NCI-H2171 treated with DMSO at 0.1 percent for 48 hours (cell line): Measurements from ENCODE around the gene MAP3K12.
"Not testable (repeated sequence)": the region's sequence is repeated elsewhere in the genome, so short reads cannot be mapped to it uniquely, and the experiment has no call there.

Experiments
- DNase-seq: peaks from one replicate; lab custom pipeline; 2025; lab: John Stamatoyannopoulos, UW

Gene MAP3K12, protein sequence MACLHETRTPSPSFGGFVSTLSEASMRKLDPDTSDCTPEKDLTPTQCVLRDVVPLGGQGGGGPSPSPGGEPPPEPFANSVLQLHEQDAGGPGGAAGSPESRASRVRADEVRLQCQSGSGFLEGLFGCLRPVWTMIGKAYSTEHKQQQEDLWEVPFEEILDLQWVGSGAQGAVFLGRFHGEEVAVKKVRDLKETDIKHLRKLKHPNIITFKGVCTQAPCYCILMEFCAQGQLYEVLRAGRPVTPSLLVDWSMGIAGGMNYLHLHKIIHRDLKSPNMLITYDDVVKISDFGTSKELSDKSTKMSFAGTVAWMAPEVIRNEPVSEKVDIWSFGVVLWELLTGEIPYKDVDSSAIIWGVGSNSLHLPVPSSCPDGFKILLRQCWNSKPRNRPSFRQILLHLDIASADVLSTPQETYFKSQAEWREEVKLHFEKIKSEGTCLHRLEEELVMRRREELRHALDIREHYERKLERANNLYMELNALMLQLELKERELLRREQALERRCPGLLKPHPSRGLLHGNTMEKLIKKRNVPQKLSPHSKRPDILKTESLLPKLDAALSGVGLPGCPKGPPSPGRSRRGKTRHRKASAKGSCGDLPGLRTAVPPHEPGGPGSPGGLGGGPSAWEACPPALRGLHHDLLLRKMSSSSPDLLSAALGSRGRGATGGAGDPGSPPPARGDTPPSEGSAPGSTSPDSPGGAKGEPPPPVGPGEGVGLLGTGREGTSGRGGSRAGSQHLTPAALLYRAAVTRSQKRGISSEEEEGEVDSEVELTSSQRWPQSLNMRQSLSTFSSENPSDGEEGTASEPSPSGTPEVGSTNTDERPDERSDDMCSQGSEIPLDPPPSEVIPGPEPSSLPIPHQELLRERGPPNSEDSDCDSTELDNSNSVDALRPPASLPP

GRCh38 chr12:53499266-53500141, at the start of gene MAP3K12:
Gene MAP3K12 (minus strand): TSS chr12:53499458. CDS start chr12:53487391, 12,067 bp downstream.
- peak; percentile 72 for DNase-seq

DNA sequence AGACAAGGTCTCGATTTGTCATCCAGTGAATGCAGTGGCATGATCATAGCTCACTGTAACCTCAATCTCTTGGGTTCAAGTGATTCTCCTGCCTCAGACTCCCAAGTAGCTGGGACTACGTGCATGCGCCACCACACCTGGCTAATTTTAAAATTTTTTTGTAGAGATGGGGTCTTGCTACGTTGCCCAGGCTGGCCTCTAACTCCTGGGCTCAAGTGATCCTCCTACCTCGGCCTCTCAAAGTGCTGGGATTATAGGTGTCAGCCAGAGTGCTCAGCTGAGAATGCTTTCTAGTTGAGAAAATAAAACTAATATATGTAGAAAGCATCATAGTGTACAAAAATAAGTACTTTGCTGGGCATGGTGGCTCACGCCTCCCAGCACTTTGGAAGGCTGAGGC, 49.1 kb upstream of the MAP3K12 start:
- DNase-seq: not testable (repeated sequence)

DNA sequence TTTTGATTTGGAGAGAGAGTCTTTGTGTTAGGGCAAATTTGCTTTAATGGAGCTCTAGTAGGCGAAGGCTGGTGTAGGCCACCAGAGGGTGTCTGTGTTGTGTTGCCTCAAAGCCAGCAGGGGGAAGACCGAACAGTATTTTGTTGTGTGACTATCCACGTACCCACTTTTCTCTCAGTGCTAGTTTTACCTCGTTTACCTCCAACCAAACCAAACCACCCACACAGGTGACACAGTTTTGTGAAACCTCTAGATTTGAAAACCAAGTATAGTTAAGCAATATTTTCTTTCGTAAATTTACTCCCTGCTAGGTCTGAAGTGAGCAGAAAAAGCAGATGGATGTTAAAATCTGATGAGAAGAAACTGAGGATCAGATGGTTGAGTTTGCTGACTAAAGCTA, 44.3 kb upstream of the MAP3K12 start:
- DNase-seq: peak; percentile 42

DNA sequence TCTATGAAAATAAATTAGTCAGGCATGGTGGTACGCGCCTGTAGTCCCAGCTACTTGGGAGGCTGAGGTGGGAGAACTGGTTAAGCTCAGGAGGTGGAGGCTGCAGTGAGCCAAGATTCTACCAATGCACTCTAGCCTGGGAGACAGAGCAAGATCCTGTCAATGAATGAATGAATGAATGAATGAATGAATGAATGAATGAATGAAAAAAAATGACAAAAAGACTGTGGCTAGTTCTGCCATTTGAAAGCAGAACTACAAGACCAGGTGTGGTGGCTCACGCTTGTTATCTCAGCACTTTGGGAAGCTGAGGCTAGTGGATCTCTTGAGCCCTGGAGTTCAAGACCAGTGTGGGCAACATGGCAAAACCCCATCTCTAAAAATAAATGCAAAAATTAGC, 40.3 kb upstream of the MAP3K12 start:
- no peak for DNase-seq

DNA sequence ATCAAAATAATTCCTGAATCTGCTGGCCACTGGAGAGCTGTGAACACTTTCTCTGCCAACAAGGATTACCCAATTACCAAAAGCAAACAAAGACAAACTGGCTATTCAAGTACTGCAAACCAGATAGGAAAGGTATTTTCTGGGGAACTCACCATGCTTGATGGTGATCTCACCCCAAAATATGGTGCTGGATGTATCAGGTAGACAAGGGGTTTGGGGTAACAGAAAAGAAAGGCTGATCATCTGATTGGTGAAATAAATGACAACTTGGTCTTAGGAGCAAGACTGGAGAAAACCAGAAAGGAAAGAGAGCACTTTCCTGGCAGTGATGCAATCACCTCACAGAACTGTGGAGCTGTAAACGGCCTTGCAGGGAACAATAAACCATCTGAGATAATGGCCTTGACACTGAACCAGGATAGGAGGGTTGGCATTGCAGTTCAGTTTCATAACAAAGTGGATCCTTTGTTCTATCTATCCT, 39.0 kb upstream of the MAP3K12 start:
- no peak for DNase-seq

DNA sequence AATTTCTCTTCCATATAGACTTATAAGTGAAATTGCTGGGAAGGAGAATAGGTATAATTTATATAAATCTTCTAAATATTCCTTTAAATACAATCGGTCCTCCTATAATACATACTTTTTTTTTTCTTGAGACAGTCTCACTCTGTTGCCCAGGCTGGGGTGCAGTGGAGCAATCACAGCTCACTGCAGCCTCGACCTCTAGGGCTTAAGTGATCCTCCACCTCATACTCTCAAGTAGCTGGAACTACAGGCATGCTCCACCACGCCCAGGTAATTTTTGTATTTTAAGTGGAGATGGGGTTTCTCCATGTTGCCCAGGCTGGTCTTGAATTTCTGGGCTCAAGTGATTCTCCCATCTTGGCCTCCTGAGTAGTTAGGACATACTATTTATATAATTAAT, 37.7 kb upstream of the MAP3K12 start:
- no peak for DNase-seq

DNA sequence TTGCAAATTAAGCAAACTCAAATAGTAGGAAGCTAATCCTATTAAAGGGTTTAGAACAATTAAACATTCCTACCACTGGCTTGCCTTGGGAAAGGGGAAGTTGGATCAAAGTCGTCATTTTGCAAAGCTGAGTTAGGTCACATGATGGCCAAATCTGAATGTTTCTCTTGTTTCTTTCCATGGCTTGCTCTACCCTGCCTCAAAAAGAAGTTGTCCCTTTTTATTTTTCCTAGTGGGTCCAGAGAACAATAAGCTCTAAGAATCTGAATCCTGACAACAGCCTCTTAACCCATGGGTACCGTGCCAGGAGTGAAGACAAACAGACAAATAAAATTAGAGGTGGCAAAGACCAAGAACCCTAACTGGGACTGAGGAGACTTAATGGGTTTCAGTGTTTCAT, 34.2 kb upstream of the MAP3K12 start:
- DNase-seq: no peak

DNA sequence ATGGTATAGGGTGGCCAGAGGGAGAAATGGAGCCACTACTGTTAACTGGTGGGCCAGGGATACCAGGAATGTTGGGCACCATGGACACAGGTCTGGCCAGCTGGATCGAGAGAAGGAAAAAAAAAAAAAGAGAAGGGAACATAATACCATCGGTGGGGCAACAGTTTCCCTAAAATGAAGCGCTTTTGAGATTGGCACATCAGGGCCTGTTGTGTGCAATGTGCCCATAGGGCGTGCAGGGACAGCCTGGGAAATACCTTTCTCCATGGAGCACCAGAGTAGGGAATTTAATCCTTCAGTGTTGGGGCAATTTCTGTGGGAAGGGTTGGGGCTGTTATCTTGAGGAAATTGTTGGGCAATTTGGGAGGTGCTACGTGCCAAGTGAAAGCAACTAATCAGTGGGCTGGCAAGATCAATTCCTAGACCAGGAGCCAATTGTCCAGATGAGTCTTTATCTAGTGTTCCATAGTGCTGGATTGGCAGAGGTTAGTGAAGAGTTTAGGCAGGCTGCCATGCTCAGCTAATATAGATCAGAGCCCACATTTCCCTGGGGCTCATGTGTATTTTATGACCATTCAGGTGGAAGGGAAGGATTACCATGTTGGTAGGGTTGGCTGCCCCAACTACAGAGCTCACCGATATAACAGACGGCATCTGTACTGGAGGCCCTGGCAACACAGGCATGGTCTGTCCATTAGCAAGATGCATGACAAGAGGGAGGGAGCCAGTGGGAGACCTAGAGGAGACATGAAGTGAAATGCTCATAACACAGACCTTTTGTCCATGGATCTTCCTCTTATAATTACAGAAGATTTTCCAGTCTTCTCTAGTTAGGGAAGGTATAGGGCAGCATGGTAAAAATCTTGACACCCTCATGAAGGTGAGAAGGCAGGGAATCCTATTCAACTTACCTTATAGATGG, 33.5 kb upstream of the MAP3K12 start:
- peak; percentile 77 for DNase-seq

GRCh38 chr12:53532021-53532420, 32.8 kb upstream of the MAP3K12 start:
- DNase-seq: peak; percentile 62

GRCh38 chr12:53530920-53531319, 31.7 kb upstream of the MAP3K12 start:
- DNase-seq: no peak

GRCh38 chr12:53530061-53530460, 30.8 kb upstream of the MAP3K12 start:
- peak; percentile 91 for DNase-seq

DNA sequence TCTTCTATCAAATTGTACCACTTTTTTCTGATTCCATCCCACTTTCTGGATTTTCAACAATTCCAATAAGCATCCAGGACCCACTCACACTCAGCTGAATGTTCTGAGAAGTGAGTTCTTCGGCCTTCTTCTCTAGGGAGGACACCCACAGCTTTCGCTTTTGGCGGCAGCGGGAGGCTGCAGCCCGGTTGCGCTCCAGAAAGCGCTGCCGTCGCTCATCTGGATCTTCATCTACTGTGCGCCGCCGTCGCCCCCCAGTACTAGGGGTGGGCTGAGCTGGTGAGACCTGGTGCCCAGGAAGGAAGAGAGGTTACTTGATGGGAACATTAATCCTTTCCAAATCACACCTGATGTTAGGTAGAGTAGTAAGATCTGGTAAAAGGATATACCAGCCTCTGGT, 25.2 kb upstream of the MAP3K12 start:
- no peak for DNase-seq

DNA sequence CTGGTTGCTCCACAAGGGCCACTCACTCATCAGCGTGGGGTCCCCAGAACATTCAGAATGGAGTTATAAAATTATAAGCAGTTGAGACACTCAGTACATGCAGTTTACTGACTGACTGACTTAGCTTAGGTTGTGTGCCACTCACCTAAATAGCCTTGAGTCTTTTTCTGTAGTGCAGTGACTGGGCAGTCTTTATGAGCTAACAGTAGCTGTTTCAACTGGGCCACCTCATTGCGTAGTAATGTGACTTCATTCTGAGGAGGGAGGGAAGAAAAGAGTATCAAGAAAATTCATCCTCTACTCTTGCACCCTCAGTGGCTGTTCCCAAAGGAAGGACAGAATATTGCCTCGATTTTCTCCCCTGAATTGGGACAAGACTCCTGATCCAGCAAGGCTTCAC, 23.9 kb upstream of the MAP3K12 start:
- DNase-seq: no peak

GRCh38 chr12:53518381-53518780, 19.1 kb upstream of the MAP3K12 start:
- DNase-seq: no peak

- no peak for DNase-seq
Measured at GRCh38 chr12:53516758-53517455, 17.6 kb upstream of the MAP3K12 start.

- DNase-seq: no peak
Measured at GRCh38 chr12:53515291-53515680, 16.0 kb upstream of the MAP3K12 start.

GRCh38 chr12:53514628-53515290, 15.5 kb upstream of the MAP3K12 start:
- peak; percentile 77 for DNase-seq

DNA sequence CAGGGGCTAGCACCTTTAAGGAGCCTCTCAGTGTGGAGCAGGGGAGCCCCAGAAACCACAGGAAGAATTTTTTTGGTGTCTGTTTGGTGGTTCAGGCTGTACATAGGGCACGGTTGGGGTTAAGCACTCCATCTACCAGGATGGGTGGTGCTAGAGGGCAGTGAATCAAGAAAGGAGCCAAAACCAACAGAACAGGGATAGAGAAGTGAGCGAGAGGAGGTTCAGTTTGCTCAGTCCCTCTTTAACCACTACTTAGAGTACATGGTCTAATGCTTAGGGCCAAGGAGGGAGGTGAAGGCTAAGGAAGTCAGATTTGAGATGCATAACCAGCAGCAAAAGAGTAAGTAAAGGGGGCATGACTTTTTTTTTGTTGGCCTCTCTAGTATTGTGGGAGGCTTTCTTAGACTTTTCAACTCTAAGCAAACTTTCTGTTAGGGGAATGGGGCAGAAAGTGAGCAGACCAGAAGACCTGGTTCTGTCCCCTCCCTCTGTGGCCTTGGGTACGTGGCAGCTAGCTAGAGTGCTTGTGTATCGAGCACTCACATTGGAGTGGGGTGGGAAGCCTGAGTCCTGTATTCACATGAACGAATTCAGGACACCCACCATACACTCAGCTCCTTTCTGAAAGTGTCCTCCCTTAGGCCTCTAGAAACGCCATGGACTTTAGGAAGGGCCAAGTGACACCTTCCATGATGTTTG, 14.6 kb upstream of the MAP3K12 start:
- no peak for DNase-seq
